Measurements from ENCODE around the gene TTBK1. TPM values are rescaled to one million over a fixed set of nuclear protein-coding genes. Genes with fewer than 3 reads are reported as not detected.

The TTBK1 gene
- total and polyA plus RNA-seq, 2 donors (not counting 1 experiment from before 2014, with no cell fraction given): 0.07 TPM; not detected in 1

DNA sequence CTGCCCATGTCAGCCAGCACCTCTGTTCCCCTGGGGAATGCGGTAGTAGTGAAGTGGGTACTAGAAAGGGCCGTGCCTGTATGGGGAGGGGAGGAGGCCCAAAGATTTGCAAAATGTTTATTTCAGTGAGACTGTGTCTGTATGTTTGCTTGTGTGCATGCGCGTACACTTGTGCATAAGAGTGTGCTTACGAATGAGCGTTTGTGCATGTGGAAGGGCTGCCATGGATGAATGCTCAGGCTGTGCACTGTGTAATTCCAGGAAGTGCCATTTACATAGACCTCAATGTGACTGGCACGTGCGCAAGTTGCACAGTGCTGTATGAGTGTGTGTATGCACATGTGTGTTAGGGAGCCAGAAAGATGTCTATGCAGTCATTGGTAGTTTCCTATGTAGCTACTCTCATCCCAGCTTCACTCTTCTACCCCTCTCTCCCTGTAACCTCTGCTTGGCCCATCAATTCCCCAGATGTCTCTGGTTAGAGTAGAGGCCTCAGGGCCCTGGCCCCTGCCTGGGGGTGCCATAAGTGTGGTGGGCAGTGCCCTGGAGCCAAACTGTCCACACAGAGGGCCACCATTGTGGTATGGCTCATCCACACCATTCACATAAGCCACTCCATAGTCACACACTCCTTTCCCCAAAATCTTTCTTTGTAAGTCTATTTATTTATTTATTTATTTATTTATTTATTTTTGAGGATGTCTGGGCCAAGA is 28.0 kb downstream of the TTBK1 start:
- Histone ChIP-seq H4K20me1 (ENCODE audit: control insufficient read depth, insufficient read depth, low read length, poor library complexity, severe bottlenecking) (no peaks in the 10 kb centered on the region), H3K9ac (ENCODE audit: low read length) (no peak overlapping the region), H3K79me2 (ENCODE audit: control insufficient read depth, insufficient read depth, low read length) (no peaks in the 10 kb centered on the region), H3K4me2 (replicated peaks; ENCODE audit: low read depth, low read length, poor library complexity, severe bottlenecking) (peak overlapping the region; percentile 86), H3K4me3 (ENCODE audit: control extremely low read depth in 1 of 5, extremely low read depth in 1 of 5, insufficient read depth in 1 of 5, low read depth in 2 of 5, low read length in 4 of 5) (no peak overlapping the region), H3K27me3 (replicated peaks in 1 of 4; ENCODE audit: control extremely low read depth in 1 of 4, control insufficient read depth in 3 of 4, insufficient read depth in 4 of 4, low read length in 3 of 4) (peaks cover 0 to 21% (median 7%) of the 10 kb centered on the region in 4 experiments), H3K27ac (ENCODE audit: low read length in 2 of 2) (no peak overlapping the region), H2AFZ (ENCODE audit: insufficient read depth, low read depth, low read length, poor library complexity, severe bottlenecking) (no peak overlapping the region), H3K9me3 (ENCODE audit: control extremely low read depth in 1 of 3, control insufficient read depth in 2 of 3, insufficient read depth in 1 of 3, low read length in 2 of 3) (peaks cover 0 to 7% (median 0%) of the 10 kb centered on the region in 3 donors), H3K36me3 (replicated peaks in 1 of 2; ENCODE audit: control extremely low read depth in 1 of 2, control insufficient read depth in 1 of 2, extremely low read depth in 1 of 2, insufficient read depth in 2 of 2, low read length in 1 of 2) (no peaks in the 10 kb centered on the region), H3K4me1 (ENCODE audit: control insufficient read depth in 2 of 2, insufficient read depth in 2 of 2, low read length in 2 of 2) (peaks cover 38 to 49% of the 10 kb centered on the region in 2 donors)
- peak; percentile 86 for DNase-seq
- CTCF ChIA-PET: interaction anchor here (0.6 to 1.5 kb wide), 3 partner anchors 41 to 126 kb away, joined by 3 to 4 read pairs (median 3); no protein-coding TSS in a partner anchor
- Mint-ChIP-seq H3K4me3 (peak overlapping the region; percentile 80), H3K9me3 (ENCODE audit: insufficient read depth) (no peaks in the 10 kb centered on the region), H3K27ac (peak overlapping the region; percentile 86), H3K4me1 (peaks cover 51% of the 10 kb centered on the region), H3K27me3 (peaks cover 17% of the 10 kb centered on the region)
- TF ChIP-seq EZH2 (IDR thresholded peaks at IDR 0.05; ENCODE audit: borderline replicate concordance, insufficient read depth, low read depth, low read length, poor library complexity, severe bottlenecking): no peak
- no peak for TF ChIP-seq CTCF (IDR thresholded peaks at IDR 0.05)
- WGBS (ENCODE audit: insufficient coverage): 41% methylated on average over 6 of the region's 8 CpGs
- intact Hi-C loops (cut with micrococcal nuclease): no loop called here
- ATAC-seq (ENCODE audit: low read depth): peak; percentile 73
- POLR2A ChIA-PET: no interaction called here

DNA sequence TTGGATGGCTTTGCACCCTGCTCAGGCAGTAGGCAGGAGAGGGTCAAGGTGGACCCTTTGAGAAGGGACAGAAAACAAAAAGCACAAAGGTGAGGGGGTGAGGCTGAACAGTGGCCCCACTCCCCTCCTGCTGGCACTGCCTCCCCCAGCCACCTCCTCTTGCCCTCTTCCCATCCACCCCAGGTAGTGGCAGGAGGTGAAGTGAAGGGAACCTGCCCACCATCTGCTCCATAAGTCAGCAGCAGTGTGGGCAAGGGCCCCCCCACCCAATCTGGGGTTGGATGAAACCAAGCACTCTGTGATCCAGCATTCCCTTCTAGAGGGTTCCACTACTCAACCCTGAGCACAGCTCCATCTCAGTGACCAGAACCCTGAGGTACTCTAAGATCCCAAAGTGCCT is 28.7 kb downstream of the TTBK1 start:
- H3K36me3 ChIP-seq (replicated peaks in 1 of 2; ENCODE audit: control extremely low read depth in 1 of 2, control insufficient read depth in 1 of 2, extremely low read depth in 1 of 2, insufficient read depth in 2 of 2, low read length in 1 of 2): no peaks in the 10 kb centered on the region
- Mint-ChIP-seq H3K27ac (no peak overlapping the region), H3K4me3 (no peak overlapping the region), H3K9me3 (ENCODE audit: insufficient read depth) (no peaks in the 10 kb centered on the region), H3K4me1 (peaks cover 56% of the 10 kb centered on the region), H3K27me3 (peaks cover 19% of the 10 kb centered on the region)
- DNase-seq (no peak), ATAC-seq (ENCODE audit: low read depth) (no peak)
- TF ChIP-seq EZH2 (IDR thresholded peaks at IDR 0.05; ENCODE audit: borderline replicate concordance, insufficient read depth, low read depth, low read length, poor library complexity, severe bottlenecking): no peak
- TF ChIP-seq CTCF (IDR thresholded peaks at IDR 0.05): no peak
- intact Hi-C loops (cut with micrococcal nuclease): no loop called here
- no peak overlapping the region for H3K4me3 ChIP-seq (ENCODE audit: control extremely low read depth in 1 of 5, extremely low read depth in 1 of 5, insufficient read depth in 1 of 5, low read depth in 2 of 5, low read length in 4 of 5)
- H3K27me3 ChIP-seq (replicated peaks in 1 of 4; ENCODE audit: control extremely low read depth in 1 of 4, control insufficient read depth in 3 of 4, insufficient read depth in 4 of 4, low read length in 3 of 4): peaks cover 0 to 28% (median 9%) of the 10 kb centered on the region in 4 experiments
- H3K4me2 ChIP-seq (replicated peaks; ENCODE audit: low read depth, low read length, poor library complexity, severe bottlenecking): no peak overlapping the region
- no peaks in the 10 kb centered on the region for H3K79me2 ChIP-seq (ENCODE audit: control insufficient read depth, insufficient read depth, low read length)
- peaks cover 45 to 56% of the 10 kb centered on the region in 2 donors for H3K4me1 ChIP-seq (ENCODE audit: control insufficient read depth in 2 of 2, insufficient read depth in 2 of 2, low read length in 2 of 2)
- ChIA-PET POLR2A (no interaction called here), CTCF (interaction anchor here (0.6 to 1.7 kb wide), 6 partner anchors 8 to 126 kb away, joined by 3 to 7 read pairs (median 4); partner anchors contain the start of gene DNPH1)
- no peak overlapping the region for H2AFZ ChIP-seq (ENCODE audit: insufficient read depth, low read depth, low read length, poor library complexity, severe bottlenecking)
- H3K9me3 ChIP-seq (ENCODE audit: control extremely low read depth in 1 of 3, control insufficient read depth in 2 of 3, insufficient read depth in 1 of 3, low read length in 2 of 3): peaks cover 0 to 7% (median 0%) of the 10 kb centered on the region in 3 donors
- H3K27ac ChIP-seq (ENCODE audit: low read length in 2 of 2): no peak overlapping the region
- no peak overlapping the region for H3K9ac ChIP-seq (ENCODE audit: low read length)
- H4K20me1 ChIP-seq (ENCODE audit: control insufficient read depth, insufficient read depth, low read length, poor library complexity, severe bottlenecking): peaks cover 3% of the 10 kb centered on the region

Data from B cell (primary cell).